ENCODE measurements around the gene KANSL1L. TPM values are rescaled to one million over a fixed set of nuclear protein-coding genes. Genes with fewer than 3 reads are reported as not detected.

KANSL1L gene
- total and polyA plus RNA-seq, 7 donors: 1.8 to 21.5 (median 14.9) TPM

- no peak overlapping the region for H3K4me3 ChIP-seq
- no peak for DNase-seq
- ATAC-seq: no peak
- H3K36me3 ChIP-seq (ENCODE audit: insufficient read depth in 1 of 2, low read depth in 1 of 2): peaks cover 0 to 4% of the 10 kb centered on the region in 2 donors
- no peaks in the 10 kb centered on the region for H3K27me3 ChIP-seq (ENCODE audit: insufficient read depth in 3 of 3, low read length in 2 of 3)
- no peak for TF ChIP-seq CTCF (IDR thresholded peaks at IDR 0.05)
- intact Hi-C loops (cut with DNase I): no loop called here
- no peak overlapping the region for H3K27ac ChIP-seq
- H3K4me1 ChIP-seq: no peaks in the 10 kb centered on the region
- H3K9me3 ChIP-seq: no peaks in the 10 kb centered on the region
Measured at GRCh38 chr2:210094787-210095186, 76.4 kb downstream of the KANSL1L start.

- peaks cover 0 to 4% of the 10 kb centered on the region in 2 donors for H3K36me3 ChIP-seq (ENCODE audit: insufficient read depth in 1 of 2, low read depth in 1 of 2)
- no peak for TF ChIP-seq CTCF (IDR thresholded peaks at IDR 0.05)
- no peak for ATAC-seq
Measured at GRCh38 chr2:210092791-210093190, 78.4 kb downstream of the KANSL1L start.

DNA sequence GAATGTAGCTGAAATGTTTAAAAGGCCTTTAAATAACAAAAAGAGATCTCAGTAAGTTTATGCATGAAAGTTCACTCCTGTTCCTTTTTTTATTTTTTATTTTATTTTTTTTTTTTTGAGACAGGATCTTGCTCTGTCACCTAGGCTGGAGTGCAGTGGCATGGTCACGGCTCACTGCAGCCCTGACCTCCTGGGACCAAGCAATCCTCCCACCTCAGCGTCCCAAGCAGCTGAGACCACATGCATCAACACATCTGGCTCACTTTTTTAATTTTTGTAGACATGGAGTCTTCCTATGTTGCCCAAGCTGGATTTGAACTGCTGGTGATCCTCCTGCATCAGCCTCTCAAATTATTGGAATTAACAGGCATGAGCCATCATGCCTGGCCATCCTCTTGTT, 84.3 kb downstream of the KANSL1L start:
- Histone ChIP-seq H3K27ac (no peak overlapping the region), H3K36me3 (ENCODE audit: insufficient read depth in 1 of 2, low read depth in 1 of 2) (no peaks in the 10 kb centered on the region), H3K4me1 (no peaks in the 10 kb centered on the region), H3K4me3 (no peak overlapping the region), H3K27me3 (ENCODE audit: insufficient read depth in 3 of 3, low read length in 2 of 3) (no peaks in the 10 kb centered on the region), H3K9me3 (no peaks in the 10 kb centered on the region)
- ATAC-seq: no peak
- DNase-seq: no peak
- 37 to 43% (median 37%) methylated on average over 2 of the region's 2 CpGs for WGBS, 3 donors
- no peak for TF ChIP-seq CTCF (IDR thresholded peaks at IDR 0.05)
- intact Hi-C loops (cut with DNase I): no loop called here

More at GRCh38 chr2:210092791-210093190, 78.4 kb downstream of the KANSL1L start:
- DNase-seq: no peak
- Histone ChIP-seq H3K27me3 (ENCODE audit: insufficient read depth in 3 of 3, low read length in 2 of 3) (no peaks in the 10 kb centered on the region), H3K4me1 (no peaks in the 10 kb centered on the region), H3K27ac (no peak overlapping the region), H3K9me3 (no peaks in the 10 kb centered on the region), H3K4me3 (no peak overlapping the region)
- intact Hi-C loops (cut with DNase I): no loop called here

DNA sequence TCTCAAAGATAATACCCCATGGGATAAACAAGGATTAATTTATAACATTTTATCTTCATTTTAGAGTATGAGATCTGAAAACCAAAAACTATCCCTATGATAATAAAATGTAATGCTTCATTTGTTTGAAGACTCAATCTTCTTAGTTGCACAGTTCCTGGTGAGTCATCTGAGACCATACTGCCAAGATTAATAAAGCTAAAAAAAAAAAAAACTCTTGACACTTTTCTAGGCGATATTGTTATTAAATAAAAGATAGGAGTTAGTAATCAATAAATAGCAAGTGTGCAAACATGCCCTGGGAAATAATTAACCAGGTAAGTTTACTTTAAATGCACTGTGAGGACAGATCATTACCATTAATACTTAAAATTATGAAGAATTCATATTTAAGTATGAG, 84.9 kb downstream of the KANSL1L start:
- Histone ChIP-seq H3K4me3 (no peak overlapping the region), H3K4me1 (no peaks in the 10 kb centered on the region), H3K27me3 (ENCODE audit: insufficient read depth in 3 of 3, low read length in 2 of 3) (no peaks in the 10 kb centered on the region), H3K36me3 (ENCODE audit: insufficient read depth in 1 of 2, low read depth in 1 of 2) (no peaks in the 10 kb centered on the region), H3K27ac (no peak overlapping the region), H3K9me3 (no peaks in the 10 kb centered on the region)
- TF ChIP-seq CTCF (IDR thresholded peaks at IDR 0.05): no peak
- no peak for DNase-seq
- ATAC-seq: no peak
- intact Hi-C loops (cut with DNase I): no loop called here
- WGBS, 3 donors: 74 to 82% (median 78%) methylated on average over 1 of the region's 1 CpG

- DNase-seq (no peak), ATAC-seq (peak in 1 of 4 donors; percentile 37)
- TF ChIP-seq CTCF (IDR thresholded peaks at IDR 0.05): peak; percentile 39
- H3K4me3 ChIP-seq: no peak overlapping the region
- no peak overlapping the region for H3K27ac ChIP-seq
- 51 to 89% (median 72%) methylated on average over 2 of the region's 2 CpGs for WGBS, 3 donors
- H3K9me3 ChIP-seq: no peaks in the 10 kb centered on the region
- no peaks in the 10 kb centered on the region for H3K27me3 ChIP-seq (ENCODE audit: insufficient read depth in 3 of 3, low read length in 2 of 3)
- peaks cover 0 to 8% of the 10 kb centered on the region in 2 donors for H3K36me3 ChIP-seq (ENCODE audit: insufficient read depth in 1 of 2, low read depth in 1 of 2)
- no peaks in the 10 kb centered on the region for H3K4me1 ChIP-seq
- intact Hi-C loops (cut with DNase I): loop anchor here (10.0 kb wide), 1 partner anchor 122 kb away; no protein-coding TSS in a partner anchor
Measured at GRCh38 chr2:210072922-210073509, 98.2 kb downstream of the KANSL1L start.
